ENCODE data around the gene LRRC32. TPM values are rescaled to one million over a fixed set of nuclear protein-coding genes. Genes with fewer than 3 reads are reported as not detected.

Gene LRRC32
- total RNA-seq, 1 donor from 2014 or later: 43.2 TPM

GRCh38 chr11:76626266-76626665 lies 44.3 kb downstream of the LRRC32 start:
- H3K4me3 Mint-ChIP-seq: no peak overlapping the region
- TF ChIP-seq CTCF (IDR thresholded peaks at IDR 0.05; ENCODE audit: unreplicated experiment): no peak
- DNase-seq (ENCODE audit: low spot score in 2 of 2, unreplicated experiment in 2 of 2): no peak
- H3K36me3 Mint-ChIP-seq: no peaks in the 10 kb centered on the region
- no peak overlapping the region for H3K27ac Mint-ChIP-seq
- peaks cover 10% of the 10 kb centered on the region for H3K9me3 Mint-ChIP-seq
- no peaks in the 10 kb centered on the region for H3K27me3 Mint-ChIP-seq (ENCODE audit: low read depth)
- peaks cover 33% of the 10 kb centered on the region for H3K4me1 Mint-ChIP-seq

- Mint-ChIP-seq H3K4me1 (peaks cover 33% of the 10 kb centered on the region), H3K9me3 (peaks cover 13% of the 10 kb centered on the region), H3K27me3 (ENCODE audit: low read depth) (no peaks in the 10 kb centered on the region), H3K36me3 (no peaks in the 10 kb centered on the region), H3K4me3 (no peak overlapping the region), H3K27ac (no peak overlapping the region)
- DNase-seq (ENCODE audit: low spot score in 2 of 2, unreplicated experiment in 2 of 2): no peak
- TF ChIP-seq CTCF (IDR thresholded peaks at IDR 0.05; ENCODE audit: unreplicated experiment): no peak
Observed at GRCh38 chr11:76625472-76626186, 44.9 kb downstream of the LRRC32 start.

GRCh38 chr11:76624500-76625379 lies 45.8 kb downstream of the LRRC32 start:
- Mint-ChIP-seq H3K27ac (peak overlapping the region; percentile 10), H3K4me1 (peaks cover 26% of the 10 kb centered on the region), H3K4me3 (no peak overlapping the region), H3K27me3 (ENCODE audit: low read depth) (no peaks in the 10 kb centered on the region), H3K36me3 (no peaks in the 10 kb centered on the region), H3K9me3 (peaks cover 14% of the 10 kb centered on the region)
- DNase-seq (ENCODE audit: low spot score in 2 of 2, unreplicated experiment in 2 of 2): no peak
- TF ChIP-seq CTCF (IDR thresholded peaks at IDR 0.05; ENCODE audit: unreplicated experiment): no peak

DNA sequence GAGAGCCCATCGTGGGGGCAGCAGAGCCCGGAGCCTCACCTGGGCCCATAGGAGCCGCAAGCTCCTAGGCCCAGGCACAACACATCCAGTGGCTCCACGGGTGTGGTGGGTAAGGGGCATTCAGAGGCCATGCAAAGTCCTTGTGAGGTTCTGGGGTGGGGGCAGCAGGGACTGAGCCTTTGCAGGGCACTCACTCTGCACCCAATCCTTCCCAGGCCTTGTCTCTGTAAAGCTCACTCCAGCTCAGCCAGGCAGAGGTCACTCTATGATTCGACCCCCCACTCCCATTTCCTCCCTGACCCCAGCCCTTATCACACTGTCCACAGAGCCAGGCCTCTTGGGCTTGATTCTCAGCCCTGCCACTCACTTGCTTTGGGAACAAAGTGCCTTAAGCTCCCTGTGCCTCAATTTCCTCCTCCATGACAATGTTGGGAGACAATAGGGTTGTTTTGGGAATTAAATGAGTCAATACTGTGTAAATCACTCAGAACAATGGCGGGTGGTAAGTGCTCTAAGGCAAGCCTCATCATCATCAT lies 46.6 kb downstream of the LRRC32 start:
- Mint-ChIP-seq H3K36me3 (no peaks in the 10 kb centered on the region), H3K27ac (peak overlapping the region; percentile 39), H3K4me1 (peaks cover 26% of the 10 kb centered on the region), H3K4me3 (no peak overlapping the region), H3K27me3 (ENCODE audit: low read depth) (no peaks in the 10 kb centered on the region), H3K9me3 (peaks cover 14% of the 10 kb centered on the region)
- DNase-seq (ENCODE audit: low spot score in 2 of 2, unreplicated experiment in 2 of 2): no peak
- no peak for TF ChIP-seq CTCF (IDR thresholded peaks at IDR 0.05; ENCODE audit: unreplicated experiment)

DNA sequence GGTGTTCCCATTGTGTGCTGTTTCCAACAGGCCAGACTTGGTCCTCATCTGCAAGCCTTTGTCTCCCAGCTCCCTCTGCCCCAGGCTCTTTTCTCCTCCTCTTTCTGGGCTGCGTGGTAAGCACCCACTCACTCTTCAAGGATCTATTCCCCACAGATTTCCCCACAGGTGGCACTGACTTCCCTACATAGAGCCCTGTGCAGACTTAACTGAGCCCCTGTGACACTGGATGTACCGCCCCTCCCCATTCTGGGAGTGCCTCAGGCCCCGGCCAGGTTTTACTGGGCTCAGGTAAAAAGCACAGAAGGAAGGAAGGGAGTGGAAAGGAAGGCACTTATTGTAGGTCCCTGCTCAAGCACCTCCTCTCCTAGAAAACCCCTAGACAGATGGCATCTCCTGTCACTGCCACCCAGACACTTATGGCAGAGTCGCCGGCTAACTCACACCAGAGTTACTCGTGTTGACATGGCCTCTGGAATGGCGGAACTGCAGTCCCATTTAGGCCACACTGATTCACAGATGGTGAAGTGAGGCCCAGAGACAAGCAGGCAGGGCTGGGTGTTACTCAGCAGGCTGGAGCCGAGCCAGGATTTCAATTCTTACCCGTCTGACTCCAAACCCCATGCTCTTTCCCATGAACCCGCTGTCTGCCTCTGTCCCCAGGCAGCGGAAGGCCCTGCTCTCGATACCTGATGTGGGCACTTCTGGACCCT lies 47.2 kb downstream of the LRRC32 start:
- Mint-ChIP-seq H3K27ac (peak overlapping the region; percentile 82), H3K9me3 (peaks cover 19% of the 10 kb centered on the region), H3K4me3 (no peak overlapping the region), H3K36me3 (peaks cover 4% of the 10 kb centered on the region), H3K4me1 (peaks cover 26% of the 10 kb centered on the region), H3K27me3 (ENCODE audit: low read depth) (no peaks in the 10 kb centered on the region)
- DNase-seq (ENCODE audit: low spot score in 2 of 2, unreplicated experiment in 2 of 2): no peak
- no peak for TF ChIP-seq CTCF (IDR thresholded peaks at IDR 0.05; ENCODE audit: unreplicated experiment)

All from mesothelial cell of epicardium (in vitro differentiated cells).